Loucy (cell line): ENCODE data around the gene PDIA6.

Experiments used
- H2AFZ ChIP-seq: fragments of 200-600 bp; sonication (generic); 2 replicates; pipeline ENCODE4 v1.6.0; 2016; ENCODE audit warnings: antibody characterized with exemption, mild to moderate bottlenecking, low read length, moderate library complexity
- H3F3A ChIP-seq: fragments of 200-600 bp; 2 replicates; pipeline ENCODE4 v1.6.0; 2016; ENCODE audit warnings: antibody characterized with exemption, low read depth, mild to moderate bottlenecking
- H3K27me3 ChIP-seq: fragments of 200-600 bp; sonication (generic); 2 replicates; pipeline ENCODE4 v1.6.1; 2014; ENCODE audit warnings: low read length, mild to moderate bottlenecking; ENCODE audit not compliant: insufficient read depth, poor library complexity, severe bottlenecking
- H3K36me3 ChIP-seq: fragments of 200-600 bp; sonication (generic); 2 replicates; pipeline ENCODE4 v1.6.1; 2016; ENCODE audit warnings: low read length; ENCODE audit not compliant: insufficient read depth
- H3K4me1 ChIP-seq: fragments of 200-600 bp; sonication (generic); 2 replicates; pipeline ENCODE4 v1.5.1; 2014; ENCODE audit warnings: low read length, mild to moderate bottlenecking; ENCODE audit not compliant: insufficient read depth, poor library complexity, severe bottlenecking
- H3K4me2 ChIP-seq: fragments of 200-600 bp; sonication (generic); 2 replicates; pipeline ENCODE4 v1.6.0; 2014; ENCODE audit warnings: antibody characterized with exemption, low read length, low read depth, mild to moderate bottlenecking; ENCODE audit not compliant: poor library complexity, severe bottlenecking
- H3K4me3 ChIP-seq: fragments of 200-600 bp; sonication (generic); 2 replicates; pipeline ENCODE4 v1.5.1; 2014; ENCODE audit warnings: low read length, mild to moderate bottlenecking, mixed read lengths; ENCODE audit not compliant: poor library complexity, severe bottlenecking
- H3K79me2 ChIP-seq: fragments of 200-600 bp; sonication (generic); 2 replicates; pipeline ENCODE4 v1.6.1; 2014; ENCODE audit warnings: low read length; ENCODE audit not compliant: insufficient read depth
- H3K9ac ChIP-seq: fragments of 200-600 bp; sonication (generic); 2 replicates; pipeline ENCODE4 v1.6.0; 2014; ENCODE audit warnings: mild to moderate bottlenecking, low read depth, low read length, moderate library complexity; ENCODE audit not compliant: poor library complexity, severe bottlenecking
- H3K9me2 ChIP-seq: fragments of 200-600 bp; sonication (generic); replicated peaks from 2 replicates; pipeline ENCODE4 v1.6.1; 2016; ENCODE audit warnings: low read depth, low read length, mixed read lengths
- H3K9me3 ChIP-seq: fragments of 200-600 bp; sonication (generic); 2 replicates; pipeline ENCODE4 v1.6.1; 2014; ENCODE audit warnings: mild to moderate bottlenecking, antibody characterized with exemption, low read length, low read depth; ENCODE audit not compliant: insufficient read depth
- H4K20me1 ChIP-seq: fragments of 200-600 bp; sonication (generic); 2 replicates; pipeline ENCODE4 v1.6.0; 2014; ENCODE audit warnings: antibody characterized with exemption, low read length, mild to moderate bottlenecking; ENCODE audit not compliant: insufficient read depth, poor library complexity, severe bottlenecking
- CTCF ChIP-seq: fragments of 200-600 bp; sonication (generic); conservative IDR thresholded peaks from 2 replicates; pipeline ENCODE4 v1.5.1; 2014; ENCODE audit warnings: mild to moderate bottlenecking, antibody characterized with exemption, low read length
- EZH2phosphoT487 ChIP-seq: fragments of 200-600 bp; IDR thresholded peaks from 2 replicates; pipeline ENCODE4 v1.6.1; 2018; ENCODE audit warnings: antibody characterized with exemption, mild to moderate bottlenecking, moderate library complexity, borderline replicate concordance

PDIA6 gene

GRCh38 chr2:10828346-10828745 lies 15.8 kb upstream of the PDIA6 start:
- H3F3A ChIP-seq, result no peaks in the 10 kb centered on the region
- no peaks in the 10 kb centered on the region for H3K27me3 ChIP-seq
- no peak overlapping the region for H3K4me2 ChIP-seq
- TF ChIP-seq EZH2phosphoT487 (no peak), CTCF (no peak)
- no peak overlapping the region for H3K9ac ChIP-seq
- no peaks in the 10 kb centered on the region for H3K4me1 ChIP-seq
- H3K79me2 ChIP-seq, result no peaks in the 10 kb centered on the region
- peak overlapping the region; percentile 46; the same call in 1 of the 2 replicates for H2AFZ ChIP-seq
- H3K9me2 ChIP-seq, result no peaks in the 10 kb centered on the region
- H3K9me3 ChIP-seq, result no peaks in the 10 kb centered on the region
- no peaks in the 10 kb centered on the region for H3K36me3 ChIP-seq
- no peaks in the 10 kb centered on the region for H4K20me1 ChIP-seq
- no peak overlapping the region for H3K4me3 ChIP-seq

- no peaks in the 10 kb centered on the region for H4K20me1 ChIP-seq
- no peak overlapping the region for H2AFZ ChIP-seq
- H3F3A ChIP-seq, result no peaks in the 10 kb centered on the region
- H3K79me2 ChIP-seq, result no peaks in the 10 kb centered on the region
- H3K9me2 ChIP-seq, result no peaks in the 10 kb centered on the region
- H3K9me3 ChIP-seq, result no peaks in the 10 kb centered on the region
- no peak for TF ChIP-seq CTCF
- no peak for TF ChIP-seq EZH2phosphoT487
- H3K9ac ChIP-seq, result no peak overlapping the region
- no peaks in the 10 kb centered on the region for H3K4me1 ChIP-seq
- no peaks in the 10 kb centered on the region for H3K36me3 ChIP-seq
- H3K4me2 ChIP-seq, result no peak overlapping the region
- no peaks in the 10 kb centered on the region for H3K27me3 ChIP-seq
- H3K4me3 ChIP-seq, result no peak overlapping the region
Measured at GRCh38 chr2:10826625-10827024, 14.0 kb upstream of the PDIA6 start.

- H3K9ac ChIP-seq, result no peak overlapping the region
- no peaks in the 10 kb centered on the region for H3K9me2 ChIP-seq
- no peaks in the 10 kb centered on the region for H3F3A ChIP-seq
- H4K20me1 ChIP-seq, result no peaks in the 10 kb centered on the region
- no peaks in the 10 kb centered on the region for H3K4me1 ChIP-seq
- no peaks in the 10 kb centered on the region for H3K36me3 ChIP-seq
- H2AFZ ChIP-seq, result no peak overlapping the region
- H3K9me3 ChIP-seq, result no peaks in the 10 kb centered on the region
- no peaks in the 10 kb centered on the region for H3K27me3 ChIP-seq
- no peak overlapping the region for H3K4me2 ChIP-seq
- no peak overlapping the region for H3K4me3 ChIP-seq
- no peaks in the 10 kb centered on the region for H3K79me2 ChIP-seq
- TF ChIP-seq EZH2phosphoT487, result no peak
- no peak for TF ChIP-seq CTCF
Measured at GRCh38 chr2:10826026-10826425, 13.4 kb upstream of the PDIA6 start.
